IPS-18c (cell line): Measurements from ENCODE around the gene OR5A1.
"Not testable (repeated sequence)": the region's sequence is repeated elsewhere in the genome, so short reads cannot be mapped to it uniquely, and the experiment has no call there.

Experiments
- H3K4me3 ChIP-seq: 2 replicates; pipeline ENCODE4 v1.7.0; 2013; ENCODE audit warnings: low read depth, mild to moderate bottlenecking, low read length, moderate library complexity; ENCODE audit not compliant: insufficient read depth
- H3K9me3 ChIP-seq: one replicate; pipeline ENCODE4 v1.6.1; 2013; ENCODE audit warnings: mild to moderate bottlenecking, low read length, moderate library complexity; ENCODE audit not compliant: control insufficient read depth, insufficient read depth

Gene OR5A1

GRCh38 chr11:59436169-59436568 is at the start of gene OR5A1:
OR5A1 (plus strand) TSS chr11:59436469; CDS start chr11:59443169, 6,700 bp downstream.
- Histone ChIP-seq H3K9me3 (no peaks in the 10 kb centered on the region), H3K4me3 (no peak within 1 kb of the TSS)

DNA sequence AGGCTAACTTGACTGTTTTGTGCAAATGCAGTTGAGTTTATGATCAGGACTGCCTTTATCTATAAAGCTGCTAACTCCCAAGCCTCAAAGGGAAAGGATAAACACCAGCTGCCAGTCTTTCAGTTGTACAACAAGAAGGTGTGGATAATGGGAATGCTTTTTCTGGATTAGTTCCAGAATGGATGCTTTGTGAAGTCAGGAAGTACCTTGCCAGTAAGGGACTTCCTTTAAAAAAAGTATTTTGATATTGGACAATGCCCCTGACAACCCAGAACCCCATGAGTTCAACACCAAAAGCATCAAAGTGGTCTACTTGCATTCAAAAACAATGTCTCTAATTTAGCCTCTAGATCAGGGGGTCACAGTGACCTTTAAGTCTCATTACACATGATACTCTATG is 42.1 kb upstream of the OR5A1 start:
- Histone ChIP-seq H3K9me3 (peaks cover 2% of the 10 kb centered on the region), H3K4me3 (no peak overlapping the region)

GRCh38 chr11:59400461-59401261 is 35.6 kb upstream of the OR5A1 start:
- Histone ChIP-seq H3K4me3 (no peak overlapping the region), H3K9me3 (peaks cover 4% of the 10 kb centered on the region)

- Histone ChIP-seq H3K4me3 (no peak overlapping the region), H3K9me3 (peaks cover 4% of the 10 kb centered on the region)
Measured at GRCh38 chr11:59401262-59401552, 35.1 kb upstream of the OR5A1 start.

DNA sequence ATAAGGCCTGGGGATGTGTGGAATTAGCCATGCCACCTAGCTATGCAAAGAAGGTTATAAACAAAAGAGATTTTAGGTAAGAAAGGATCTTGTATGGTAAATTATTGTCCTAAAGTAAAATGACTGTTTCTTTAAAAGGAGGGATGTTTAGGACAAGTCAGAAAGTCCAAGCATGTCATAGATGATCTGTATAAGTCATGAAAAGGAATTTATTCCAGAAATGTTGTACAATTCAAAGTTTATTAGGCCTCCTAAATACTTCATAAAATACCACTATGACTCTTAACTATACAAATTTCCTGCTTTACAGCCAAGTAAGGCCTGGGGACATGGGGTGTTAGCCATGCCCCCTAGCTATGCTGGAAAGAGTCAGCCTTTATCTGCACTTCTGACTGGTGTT is 32.7 kb upstream of the OR5A1 start:
- Histone ChIP-seq H3K9me3 (peaks cover 4% of the 10 kb centered on the region), H3K4me3 (no peak overlapping the region)

DNA sequence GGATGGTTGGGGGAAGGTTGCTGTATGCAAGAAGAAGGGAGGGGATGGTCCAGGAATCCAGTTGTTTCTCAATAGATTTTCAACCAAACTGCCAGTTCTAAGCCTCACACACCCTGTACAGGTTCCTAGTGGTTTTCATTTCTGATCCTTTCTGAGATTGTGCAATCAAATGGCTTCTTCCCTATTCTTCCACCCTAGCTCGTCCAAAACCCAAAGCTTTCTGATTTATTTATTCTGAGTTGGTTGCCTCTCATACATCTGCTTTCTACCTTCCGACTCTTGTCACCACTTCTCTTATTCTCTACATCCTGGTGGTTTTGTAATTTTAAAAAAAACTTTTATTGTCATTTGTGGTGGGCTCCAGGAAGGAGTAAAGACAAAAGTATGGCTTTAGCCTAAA is 22.6 kb upstream of the OR5A1 start:
- Histone ChIP-seq H3K4me3 (no peak overlapping the region), H3K9me3 (peaks cover 9% of the 10 kb centered on the region)

DNA sequence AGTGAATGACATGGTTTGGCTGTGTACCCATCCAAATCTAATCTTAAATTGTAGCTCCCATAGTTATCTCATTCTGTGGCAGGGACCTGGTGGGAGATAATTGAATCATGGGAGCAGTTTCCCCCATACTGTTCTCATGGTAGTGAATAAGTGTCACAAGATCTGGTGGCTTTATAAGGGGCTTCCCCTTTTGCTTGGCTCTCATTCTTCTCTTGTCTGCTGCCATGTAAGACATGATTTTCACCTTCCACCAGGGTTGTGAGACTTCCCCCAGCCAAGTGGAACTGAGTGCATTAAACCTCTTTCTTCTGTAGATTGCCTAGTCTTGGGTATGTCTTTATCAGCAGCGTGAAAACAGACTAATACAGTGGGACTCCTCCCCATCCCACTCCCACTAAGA is 21.2 kb upstream of the OR5A1 start:
- peaks cover 5% of the 10 kb centered on the region for H3K9me3 ChIP-seq
- no peak overlapping the region for H3K4me3 ChIP-seq

DNA sequence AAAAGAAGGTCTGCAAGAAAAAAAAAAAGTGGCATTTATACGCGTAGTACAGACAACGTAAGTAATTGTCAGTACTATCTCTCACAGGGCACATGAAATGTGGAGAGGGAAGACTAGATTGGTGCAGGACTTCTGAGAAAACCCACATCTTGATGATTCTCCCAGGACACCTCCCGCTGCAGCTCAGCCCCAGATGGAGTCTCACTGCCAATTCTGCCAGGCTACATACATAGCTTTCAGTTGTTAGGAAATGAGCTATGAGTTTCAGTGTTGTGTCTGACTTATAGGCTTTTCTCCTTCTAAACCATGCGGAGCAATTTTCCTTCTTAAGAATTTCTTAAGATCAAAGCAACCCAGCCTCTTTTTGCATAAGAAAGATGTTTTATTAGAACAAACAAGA is 19.7 kb upstream of the OR5A1 start:
- Histone ChIP-seq H3K9me3 (no peaks in the 10 kb centered on the region), H3K4me3 (no peak overlapping the region)

DNA sequence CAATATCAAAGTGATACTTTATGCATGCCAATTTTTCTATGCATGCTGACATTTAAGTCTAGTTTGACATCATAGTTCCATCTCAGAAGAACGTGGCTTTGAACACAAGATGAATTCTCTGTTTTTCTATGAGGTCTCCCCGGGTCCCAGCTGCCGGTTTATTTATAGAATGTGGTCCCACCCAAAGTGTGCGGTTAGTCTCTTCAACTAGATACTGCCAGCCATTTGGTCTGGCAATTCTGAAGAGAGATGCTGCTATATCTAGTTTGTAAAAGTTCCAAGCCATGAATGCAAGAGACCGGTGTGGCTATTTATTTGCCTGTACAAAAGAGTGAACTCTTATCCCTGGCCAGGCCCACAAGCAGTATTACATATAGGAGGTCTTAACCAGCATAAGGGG is 19.2 kb upstream of the OR5A1 start:
- no peaks in the 10 kb centered on the region for H3K9me3 ChIP-seq
- no peak overlapping the region for H3K4me3 ChIP-seq

- H3K9me3 ChIP-seq, result no peaks in the 10 kb centered on the region
- no peak overlapping the region for H3K4me3 ChIP-seq
Measured at GRCh38 chr11:59418156-59418555, 18.1 kb upstream of the OR5A1 start.

GRCh38 chr11:59423835-59424234 is 12.4 kb upstream of the OR5A1 start:
- H3K9me3 ChIP-seq, result no peaks in the 10 kb centered on the region
- no peak overlapping the region for H3K4me3 ChIP-seq

- Histone ChIP-seq H3K9me3 (no peaks in the 10 kb centered on the region), H3K4me3 (no peak overlapping the region)
Measured at GRCh38 chr11:59425131-59425530, 11.1 kb upstream of the OR5A1 start.

GRCh38 chr11:59426361-59427067 is 9.8 kb upstream of the OR5A1 start, which contains the start of gene OR5A2:
OR5A2 (minus strand) TSS chr11:59426413; CDS start chr11:59422953, 3,460 bp downstream.
- no peaks in the 10 kb centered on the region for H3K9me3 ChIP-seq
- no peak within 1 kb of the TSS for H3K4me3 ChIP-seq

- no peaks in the 10 kb centered on the region for H3K9me3 ChIP-seq
- no peak overlapping the region for H3K4me3 ChIP-seq
Measured at GRCh38 chr11:59427068-59427382, 9.2 kb upstream of the OR5A1 start.

GRCh38 chr11:59429924-59430516 is 6.2 kb upstream of the OR5A1 start:
- H3K9me3 ChIP-seq, result no peaks in the 10 kb centered on the region
- H3K4me3 ChIP-seq, result no peak overlapping the region

- H3K4me3 ChIP-seq, result no peak overlapping the region
- H3K9me3 ChIP-seq, result no peaks in the 10 kb centered on the region
Measured at GRCh38 chr11:59437770-59438169, 1.5 kb downstream of the OR5A1 start.

DNA sequence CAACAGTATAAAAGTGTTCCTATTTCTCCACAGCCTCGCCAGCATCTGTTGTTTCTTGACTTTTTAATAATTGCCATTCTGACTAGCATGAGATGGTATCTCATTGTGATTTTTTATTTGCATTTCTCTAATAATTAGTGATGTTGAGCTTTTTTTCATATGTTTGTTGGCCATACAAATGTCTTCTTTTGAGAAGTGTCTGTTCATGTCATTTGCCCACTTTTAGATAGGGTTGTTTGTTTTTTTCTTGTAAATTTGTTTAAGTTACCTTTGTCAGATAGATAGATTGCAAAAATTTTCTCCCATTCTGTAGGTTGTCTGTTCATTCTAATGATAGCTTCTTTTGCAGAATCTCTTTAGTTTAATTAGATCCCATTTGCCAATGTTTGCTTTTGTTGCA is 9.4 kb downstream of the OR5A1 start:
- not testable (repeated sequence) for H3K9me3 ChIP-seq, H3K4me3 ChIP-seq

GRCh38 chr11:59448484-59448883 is 12.2 kb downstream of the OR5A1 start:
- no peak overlapping the region for H3K4me3 ChIP-seq

More at GRCh38 chr11:59448484-59448883, 12.2 kb downstream of the OR5A1 start:
- no peaks in the 10 kb centered on the region for H3K9me3 ChIP-seq
